WTC11 (cell line): ENCODE results near the gene LDAF1. TPM values are rescaled to one million over a fixed set of nuclear protein-coding genes. Genes with fewer than 3 reads are reported as not detected.

Experiments
- ATAC-seq: fragments of 200-7000 bp; cut with Tn5 transposase; 2 replicates; pipeline ENCODE4 v1.10.0; 2021; ENCODE audit warnings: mild to moderate bottlenecking, moderate library complexity
- CTCF ChIA-PET: fragments of 300-600 bp; sonication (Branson Sonifier 250); formaldehyde crosslinking; loops from one replicate; lab custom pipeline; 2021; ENCODE audit warnings: antibody characterized with exemption; lab: Charles Lee
- POLR2A ChIA-PET: fragments of 350-600 bp; sonication (Branson Sonifier 250); formaldehyde crosslinking; loops from one replicate; lab custom pipeline; 2021; ENCODE audit warnings: antibody characterized with exemption; lab: Charles Lee
- DNase-seq: peaks from one replicate; pipeline ENCODE4 v3.0.0; 2021; ENCODE audit warnings: low spot score
- H3K27ac Mint-ChIP-seq: 2 replicates; pipeline ENCODE4 v1.8.0; 2021; ENCODE audit warnings: mixed read lengths
- H3K27me3 Mint-ChIP-seq: 2 replicates; pipeline ENCODE4 v1.8.0; 2021; ENCODE audit warnings: low read depth, mild to moderate bottlenecking, moderate library complexity, mixed read lengths
- H3K36me3 Mint-ChIP-seq: 2 replicates; pipeline ENCODE4 v1.8.0; 2021; ENCODE audit warnings: mixed read lengths
- H3K4me1 Mint-ChIP-seq: 2 replicates; pipeline ENCODE4 v1.8.0; 2022; ENCODE audit warnings: mixed read lengths
- H3K4me3 Mint-ChIP-seq: 2 replicates; pipeline ENCODE4 v1.8.0; 2021; ENCODE audit warnings: mild to moderate bottlenecking, moderate library complexity, mixed read lengths
- H3K9me3 Mint-ChIP-seq: 2 replicates; pipeline ENCODE4 v1.8.0; 2021; ENCODE audit warnings: mixed read lengths
- CREB1 ChIP-seq: sonication (generic); formaldehyde crosslinking; IDR thresholded peaks from 2 replicates; pipeline ENCODE4 v1.8.0; 2023; ENCODE audit warnings: mild to moderate bottlenecking, missing genetic modification reagents
- ETV6 ChIP-seq: sonication (generic); formaldehyde crosslinking; IDR thresholded peaks from 2 replicates; pipeline ENCODE4 v1.8.1; 2022; ENCODE audit warnings: mild to moderate bottlenecking, missing genetic modification reagents
- FOXJ3 ChIP-seq: sonication (generic); formaldehyde crosslinking; IDR thresholded peaks from 2 replicates; pipeline ENCODE4 v1.9.0; 2021; ENCODE audit warnings: missing genetic modification reagents, mild to moderate bottlenecking, borderline replicate concordance
- GABPB1 ChIP-seq: sonication (generic); formaldehyde crosslinking; IDR thresholded peaks from 2 replicates; pipeline ENCODE4 v1.8.1; 2023; ENCODE audit warnings: mild to moderate bottlenecking, missing genetic modification reagents
- GRHL2 ChIP-seq: fragments of 250-450 bp; sonication (Bioruptor Pico); IDR thresholded peaks from 2 replicates; pipeline ENCODE4 v1.8.0; 2022; ENCODE audit warnings: mild to moderate bottlenecking, moderate library complexity; ENCODE audit not compliant: insufficient replicate concordance, severe bottlenecking
- HMGA2 ChIP-seq: fragments of 250-450 bp; sonication (Bioruptor Pico); IDR thresholded peaks from 2 replicates; pipeline ENCODE4 v1.4.0; 2021; ENCODE audit warnings: mild to moderate bottlenecking, moderate library complexity
- TCF7 ChIP-seq: sonication (generic); formaldehyde crosslinking; IDR thresholded peaks from 2 replicates; pipeline ENCODE4 v1.8.0; 2022; ENCODE audit warnings: mild to moderate bottlenecking, low read depth, missing genetic modification reagents, moderate library complexity
- TEAD1 ChIP-seq: sonication (generic); formaldehyde crosslinking; IDR thresholded peaks from 2 replicates; pipeline ENCODE4 v1.8.0; 2022; ENCODE audit warnings: mild to moderate bottlenecking, missing genetic modification reagents
- TP53 ChIP-seq: sonication (generic); formaldehyde crosslinking; IDR thresholded peaks from 2 replicates; pipeline ENCODE4 v1.8.1; 2023; ENCODE audit warnings: mild to moderate bottlenecking, missing genetic modification reagents
- ZBTB21 ChIP-seq: sonication (generic); formaldehyde crosslinking; IDR thresholded peaks from 2 replicates; pipeline ENCODE4 v1.8.1; 2023; ENCODE audit warnings: mild to moderate bottlenecking, missing genetic modification reagents, borderline replicate concordance
- total RNA-seq: library from RNA; stranded (reverse); gene quantifications from 3 replicates; pipeline ENCODE4 v1.2.3, GENCODE V29; 2021
- TF ChIP-seq, protein P1 (sequence below): sonication (generic); formaldehyde crosslinking; IDR thresholded peaks from 2 replicates; pipeline ENCODE4 v1.8.0; 2023; ENCODE audit warnings: missing genetic modification reagents, mild to moderate bottlenecking, borderline replicate concordance
- TF ChIP-seq, protein P2 (sequence below): fragments of 200-600 bp; IDR thresholded peaks from 2 replicates; pipeline ENCODE4 v1.8.0; 2022; ENCODE audit warnings: antibody characterized with exemption
- TF ChIP-seq, protein P3 (sequence below): sonication (generic); formaldehyde crosslinking; IDR thresholded peaks from 2 replicates; pipeline ENCODE4 v1.8.1; 2022; ENCODE audit warnings: low read depth, missing genetic modification reagents, borderline replicate concordance
- TF ChIP-seq, protein P4 (sequence below): fragments of 250-450 bp; sonication (Bioruptor Pico); conservative IDR thresholded peaks from 2 replicates; pipeline ENCODE4 v1.9.0; 2021; ENCODE audit warnings: mild to moderate bottlenecking
- TF ChIP-seq, protein P5 (sequence below): sonication (generic); formaldehyde crosslinking; IDR thresholded peaks from 2 replicates; pipeline ENCODE4 v1.8.0; 2022; ENCODE audit warnings: missing genetic modification reagents
- TF ChIP-seq, protein P6 (sequence below): sonication (generic); formaldehyde crosslinking; IDR thresholded peaks from 2 replicates; pipeline ENCODE4 v1.8.1; 2023; ENCODE audit warnings: mild to moderate bottlenecking, missing genetic modification reagents, moderate library complexity

LDAF1 gene
- total RNA-seq, 1 experiment from 2014 or later = 42.8 TPM

DNA sequence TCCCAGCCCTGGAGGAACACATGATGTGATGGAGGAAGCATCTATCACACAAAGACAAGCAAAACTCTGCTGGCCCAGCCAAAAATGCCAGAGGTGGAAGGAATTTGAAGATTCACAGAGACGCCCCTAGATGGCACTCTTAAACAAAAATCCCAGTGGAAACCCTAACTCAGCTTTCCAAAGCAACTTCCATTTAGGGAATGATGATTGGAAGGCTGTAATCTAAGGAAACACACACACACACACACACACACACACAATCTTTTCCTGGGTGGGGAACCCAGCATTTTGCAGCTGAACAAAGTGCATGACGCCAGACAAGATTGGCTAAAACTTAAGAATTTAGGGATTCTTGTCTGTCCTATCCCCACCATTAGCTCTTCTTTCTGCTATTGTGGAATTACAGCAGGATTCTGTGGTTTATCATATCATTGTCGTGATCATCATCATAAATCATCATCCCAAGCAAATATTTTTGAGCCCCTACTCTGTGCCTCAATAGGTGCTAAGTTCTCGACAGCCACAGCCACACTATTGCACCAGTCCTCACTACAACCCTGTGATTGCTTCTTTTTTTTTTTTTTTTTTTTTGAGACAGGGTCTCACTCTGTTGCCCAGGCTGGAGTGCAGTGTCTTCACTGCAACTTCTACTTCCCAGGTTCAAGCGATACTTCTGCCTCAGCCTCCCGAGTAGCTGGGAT lies 1.6 kb upstream of the LDAF1 start (continued):
- TF ChIP-seq, protein P1, sequence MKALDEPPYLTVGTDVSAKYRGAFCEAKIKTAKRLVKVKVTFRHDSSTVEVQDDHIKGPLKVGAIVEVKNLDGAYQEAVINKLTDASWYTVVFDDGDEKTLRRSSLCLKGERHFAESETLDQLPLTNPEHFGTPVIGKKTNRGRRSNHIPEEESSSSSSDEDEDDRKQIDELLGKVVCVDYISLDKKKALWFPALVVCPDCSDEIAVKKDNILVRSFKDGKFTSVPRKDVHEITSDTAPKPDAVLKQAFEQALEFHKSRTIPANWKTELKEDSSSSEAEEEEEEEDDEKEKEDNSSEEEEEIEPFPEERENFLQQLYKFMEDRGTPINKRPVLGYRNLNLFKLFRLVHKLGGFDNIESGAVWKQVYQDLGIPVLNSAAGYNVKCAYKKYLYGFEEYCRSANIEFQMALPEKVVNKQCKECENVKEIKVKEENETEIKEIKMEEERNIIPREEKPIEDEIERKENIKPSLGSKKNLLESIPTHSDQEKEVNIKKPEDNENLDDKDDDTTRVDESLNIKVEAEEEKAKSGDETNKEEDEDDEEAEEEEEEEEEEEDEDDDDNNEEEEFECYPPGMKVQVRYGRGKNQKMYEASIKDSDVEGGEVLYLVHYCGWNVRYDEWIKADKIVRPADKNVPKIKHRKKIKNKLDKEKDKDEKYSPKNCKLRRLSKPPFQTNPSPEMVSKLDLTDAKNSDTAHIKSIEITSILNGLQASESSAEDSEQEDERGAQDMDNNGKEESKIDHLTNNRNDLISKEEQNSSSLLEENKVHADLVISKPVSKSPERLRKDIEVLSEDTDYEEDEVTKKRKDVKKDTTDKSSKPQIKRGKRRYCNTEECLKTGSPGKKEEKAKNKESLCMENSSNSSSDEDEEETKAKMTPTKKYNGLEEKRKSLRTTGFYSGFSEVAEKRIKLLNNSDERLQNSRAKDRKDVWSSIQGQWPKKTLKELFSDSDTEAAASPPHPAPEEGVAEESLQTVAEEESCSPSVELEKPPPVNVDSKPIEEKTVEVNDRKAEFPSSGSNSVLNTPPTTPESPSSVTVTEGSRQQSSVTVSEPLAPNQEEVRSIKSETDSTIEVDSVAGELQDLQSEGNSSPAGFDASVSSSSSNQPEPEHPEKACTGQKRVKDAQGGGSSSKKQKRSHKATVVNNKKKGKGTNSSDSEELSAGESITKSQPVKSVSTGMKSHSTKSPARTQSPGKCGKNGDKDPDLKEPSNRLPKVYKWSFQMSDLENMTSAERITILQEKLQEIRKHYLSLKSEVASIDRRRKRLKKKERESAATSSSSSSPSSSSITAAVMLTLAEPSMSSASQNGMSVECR (CRISPR knock-in tag) = no peak
- no peak for TF ChIP-seq ZBTB21
- TF ChIP-seq, protein P2, sequence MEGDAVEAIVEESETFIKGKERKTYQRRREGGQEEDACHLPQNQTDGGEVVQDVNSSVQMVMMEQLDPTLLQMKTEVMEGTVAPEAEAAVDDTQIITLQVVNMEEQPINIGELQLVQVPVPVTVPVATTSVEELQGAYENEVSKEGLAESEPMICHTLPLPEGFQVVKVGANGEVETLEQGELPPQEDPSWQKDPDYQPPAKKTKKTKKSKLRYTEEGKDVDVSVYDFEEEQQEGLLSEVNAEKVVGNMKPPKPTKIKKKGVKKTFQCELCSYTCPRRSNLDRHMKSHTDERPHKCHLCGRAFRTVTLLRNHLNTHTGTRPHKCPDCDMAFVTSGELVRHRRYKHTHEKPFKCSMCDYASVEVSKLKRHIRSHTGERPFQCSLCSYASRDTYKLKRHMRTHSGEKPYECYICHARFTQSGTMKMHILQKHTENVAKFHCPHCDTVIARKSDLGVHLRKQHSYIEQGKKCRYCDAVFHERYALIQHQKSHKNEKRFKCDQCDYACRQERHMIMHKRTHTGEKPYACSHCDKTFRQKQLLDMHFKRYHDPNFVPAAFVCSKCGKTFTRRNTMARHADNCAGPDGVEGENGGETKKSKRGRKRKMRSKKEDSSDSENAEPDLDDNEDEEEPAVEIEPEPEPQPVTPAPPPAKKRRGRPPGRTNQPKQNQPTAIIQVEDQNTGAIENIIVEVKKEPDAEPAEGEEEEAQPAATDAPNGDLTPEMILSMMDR = peak; percentile 38; the same call in 1 of the 2 replicates
- TF ChIP-seq FOXJ3 (CRISPR knock-in tag) = no peak
- TF ChIP-seq GABPB1 (CRISPR knock-in tag) = 0 out of 2 replicates have a peak, but pooled peaks have one; percentile 31
- TF ChIP-seq TCF7 (CRISPR knock-in tag) = no peak
- no peak for TF ChIP-seq HMGA2 (CRISPR knock-in tag)
- TF ChIP-seq, protein P3, sequence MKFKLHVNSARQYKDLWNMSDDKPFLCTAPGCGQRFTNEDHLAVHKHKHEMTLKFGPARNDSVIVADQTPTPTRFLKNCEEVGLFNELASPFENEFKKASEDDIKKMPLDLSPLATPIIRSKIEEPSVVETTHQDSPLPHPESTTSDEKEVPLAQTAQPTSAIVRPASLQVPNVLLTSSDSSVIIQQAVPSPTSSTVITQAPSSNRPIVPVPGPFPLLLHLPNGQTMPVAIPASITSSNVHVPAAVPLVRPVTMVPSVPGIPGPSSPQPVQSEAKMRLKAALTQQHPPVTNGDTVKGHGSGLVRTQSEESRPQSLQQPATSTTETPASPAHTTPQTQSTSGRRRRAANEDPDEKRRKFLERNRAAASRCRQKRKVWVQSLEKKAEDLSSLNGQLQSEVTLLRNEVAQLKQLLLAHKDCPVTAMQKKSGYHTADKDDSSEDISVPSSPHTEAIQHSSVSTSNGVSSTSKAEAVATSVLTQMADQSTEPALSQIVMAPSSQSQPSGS (CRISPR knock-in tag) = no peak
- TF ChIP-seq TP53 (CRISPR knock-in tag) = no peak

DNA sequence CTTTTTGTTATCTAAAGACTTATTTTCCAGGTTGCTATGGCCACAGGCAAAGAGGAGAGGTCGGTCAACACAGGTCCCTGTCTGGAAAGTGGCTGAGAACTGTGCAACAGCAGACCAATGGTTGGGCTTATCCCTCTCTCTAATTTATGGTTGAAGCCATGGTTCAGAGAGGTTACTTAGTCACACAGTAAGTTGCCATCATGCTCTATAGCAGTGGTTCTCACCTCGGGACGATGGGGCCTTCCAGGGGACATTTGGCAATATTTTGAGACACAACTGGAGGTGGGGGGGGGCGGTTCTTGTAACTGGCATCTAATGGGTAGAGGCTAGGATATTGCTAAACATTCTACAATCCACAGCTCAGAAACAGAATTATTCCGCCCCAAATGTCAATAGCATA lies 842 bp upstream of the LDAF1 start:
- Mint-ChIP-seq H3K4me3 (peak overlapping the region; percentile 86), H3K27me3 (peaks cover 9% of the 10 kb centered on the region)
- CTCF ChIA-PET = interaction anchor here (0.8 to 3.8 kb wide), 5 partner anchors 33 to 1163 kb away, joined by 3 to 122 read pairs (median 3); partner anchors contain the start of gene REXO5

DNA sequence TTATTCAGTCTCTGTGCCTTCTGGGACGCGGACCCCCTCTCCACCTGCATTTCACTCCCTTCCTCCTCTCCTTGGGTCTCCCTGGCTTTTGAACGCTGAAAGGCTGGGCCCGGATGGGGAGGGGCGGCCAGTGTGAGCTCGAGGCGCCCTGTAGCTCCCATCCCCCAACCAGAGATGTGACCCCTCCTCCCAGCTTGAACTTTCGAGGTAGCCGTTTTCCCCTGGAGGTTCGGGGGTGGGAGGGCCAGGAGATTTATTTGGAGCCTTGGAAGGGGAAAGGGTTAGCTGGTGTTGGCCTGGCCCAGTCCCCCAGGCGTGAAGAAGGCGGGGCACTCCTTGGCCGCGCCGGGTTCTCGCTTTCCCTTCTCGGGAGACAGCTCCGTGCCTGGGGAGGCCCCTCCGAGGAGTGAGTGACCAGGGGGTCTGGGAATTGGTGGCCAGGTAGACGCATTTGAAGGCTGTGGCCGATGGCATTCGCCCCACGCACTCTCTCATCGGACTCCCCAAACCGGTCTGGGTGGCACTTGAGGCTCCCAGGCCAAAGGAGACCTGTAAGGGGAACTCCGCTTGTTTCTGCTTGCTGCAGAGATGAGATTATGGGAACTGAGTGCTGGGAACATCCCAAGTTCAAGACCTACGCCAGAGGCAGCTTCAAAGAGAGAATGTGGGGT lies 942 bp downstream of the LDAF1 start:
- peak; percentile 74 for ATAC-seq
- no peaks in the 10 kb centered on the region for H3K9me3 Mint-ChIP-seq
- ChIA-PET POLR2A (interaction anchor here (1.0 to 1.3 kb wide), 3 partner anchors 9 to 142 kb away, joined by 3 to 8 read pairs (median 6); no protein-coding TSS in a partner anchor), CTCF (interaction anchor here (0.6 to 3.8 kb wide), 9 partner anchors 11 to 1261 kb away, joined by 3 to 122 read pairs (median 5); partner anchors contain the start of gene CRYM)
- peaks cover 28% of the 10 kb centered on the region for H3K36me3 Mint-ChIP-seq
- peaks cover 9% of the 10 kb centered on the region for H3K27me3 Mint-ChIP-seq
- peaks cover 18% of the 10 kb centered on the region for H3K4me1 Mint-ChIP-seq
- H3K4me3 Mint-ChIP-seq = peak overlapping the region; percentile 86
- peak; percentile 69 for DNase-seq
- peak overlapping the region; percentile 17 for H3K27ac Mint-ChIP-seq
- TF ChIP-seq, protein P4, sequence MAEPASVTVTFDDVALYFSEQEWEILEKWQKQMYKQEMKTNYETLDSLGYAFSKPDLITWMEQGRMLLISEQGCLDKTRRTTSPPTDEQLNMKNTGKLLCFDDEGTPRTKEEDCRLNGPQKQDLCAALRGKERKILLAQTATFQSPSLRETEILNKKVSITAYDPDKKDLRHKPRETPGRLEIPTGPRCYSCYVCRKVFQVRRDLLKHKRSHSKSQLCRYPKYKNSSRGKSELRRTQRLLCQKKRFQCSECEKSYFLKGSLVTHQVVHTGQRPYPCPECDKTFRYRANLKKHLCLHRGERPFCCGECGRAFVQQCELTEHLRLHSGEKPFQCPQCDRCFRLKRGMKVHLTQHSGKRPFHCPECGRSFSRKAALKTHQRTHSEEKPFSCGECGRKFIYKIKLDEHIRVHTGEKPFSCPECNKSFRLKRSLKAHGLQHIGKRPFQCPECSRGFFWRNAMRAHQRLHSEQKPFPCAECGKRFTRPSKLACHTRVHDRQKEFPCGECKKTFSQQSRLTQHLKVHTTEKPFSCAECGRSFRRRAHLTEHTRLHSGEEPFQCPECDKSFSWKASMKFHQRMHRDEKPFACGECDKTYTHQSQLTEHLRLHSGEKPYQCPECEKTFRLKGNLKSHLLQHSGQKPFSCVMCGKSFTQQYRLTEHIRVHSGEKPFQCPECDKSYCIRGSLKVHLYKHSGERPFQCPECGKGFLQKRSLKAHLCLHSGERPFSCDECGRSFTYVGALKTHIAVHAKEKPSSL (CRISPR knock-in tag) = no peak
- TF ChIP-seq, protein P5, sequence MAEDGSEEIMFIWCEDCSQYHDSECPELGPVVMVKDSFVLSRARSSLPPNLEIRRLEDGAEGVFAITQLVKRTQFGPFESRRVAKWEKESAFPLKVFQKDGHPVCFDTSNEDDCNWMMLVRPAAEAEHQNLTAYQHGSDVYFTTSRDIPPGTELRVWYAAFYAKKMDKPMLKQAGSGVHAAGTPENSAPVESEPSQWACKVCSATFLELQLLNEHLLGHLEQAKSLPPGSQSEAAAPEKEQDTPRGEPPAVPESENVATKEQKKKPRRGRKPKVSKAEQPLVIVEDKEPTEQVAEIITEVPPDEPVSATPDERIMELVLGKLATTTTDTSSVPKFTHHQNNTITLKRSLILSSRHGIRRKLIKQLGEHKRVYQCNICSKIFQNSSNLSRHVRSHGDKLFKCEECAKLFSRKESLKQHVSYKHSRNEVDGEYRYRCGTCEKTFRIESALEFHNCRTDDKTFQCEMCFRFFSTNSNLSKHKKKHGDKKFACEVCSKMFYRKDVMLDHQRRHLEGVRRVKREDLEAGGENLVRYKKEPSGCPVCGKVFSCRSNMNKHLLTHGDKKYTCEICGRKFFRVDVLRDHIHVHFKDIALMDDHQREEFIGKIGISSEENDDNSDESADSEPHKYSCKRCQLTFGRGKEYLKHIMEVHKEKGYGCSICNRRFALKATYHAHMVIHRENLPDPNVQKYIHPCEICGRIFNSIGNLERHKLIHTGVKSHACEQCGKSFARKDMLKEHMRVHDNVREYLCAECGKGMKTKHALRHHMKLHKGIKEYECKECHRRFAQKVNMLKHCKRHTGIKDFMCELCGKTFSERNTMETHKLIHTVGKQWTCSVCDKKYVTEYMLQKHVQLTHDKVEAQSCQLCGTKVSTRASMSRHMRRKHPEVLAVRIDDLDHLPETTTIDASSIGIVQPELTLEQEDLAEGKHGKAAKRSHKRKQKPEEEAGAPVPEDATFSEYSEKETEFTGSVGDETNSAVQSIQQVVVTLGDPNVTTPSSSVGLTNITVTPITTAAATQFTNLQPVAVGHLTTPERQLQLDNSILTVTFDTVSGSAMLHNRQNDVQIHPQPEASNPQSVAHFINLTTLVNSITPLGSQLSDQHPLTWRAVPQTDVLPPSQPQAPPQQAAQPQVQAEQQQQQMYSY = 0 out of 2 replicates have a peak, but pooled peaks have one; percentile 9
- TF ChIP-seq TEAD1 (peak; percentile 14; the same call in 1 of the 2 replicates), CREB1 (CRISPR knock-in tag) (no peak), ETV6 (CRISPR knock-in tag) (peak; percentile 57; the same call in 1 of the 2 replicates)

More for the DNA sequence above, 842 bp upstream of the LDAF1 start:
- POLR2A ChIA-PET = interaction anchor here (0.6 to 1.1 kb wide), 2 partner anchors 126 to 143 kb away, joined by 3 to 4 read pairs; no protein-coding TSS in a partner anchor
- H3K36me3 Mint-ChIP-seq = peaks cover 14% of the 10 kb centered on the region
- TF ChIP-seq GRHL2 (CRISPR knock-in tag) = no peak
- TF ChIP-seq, protein P6, sequence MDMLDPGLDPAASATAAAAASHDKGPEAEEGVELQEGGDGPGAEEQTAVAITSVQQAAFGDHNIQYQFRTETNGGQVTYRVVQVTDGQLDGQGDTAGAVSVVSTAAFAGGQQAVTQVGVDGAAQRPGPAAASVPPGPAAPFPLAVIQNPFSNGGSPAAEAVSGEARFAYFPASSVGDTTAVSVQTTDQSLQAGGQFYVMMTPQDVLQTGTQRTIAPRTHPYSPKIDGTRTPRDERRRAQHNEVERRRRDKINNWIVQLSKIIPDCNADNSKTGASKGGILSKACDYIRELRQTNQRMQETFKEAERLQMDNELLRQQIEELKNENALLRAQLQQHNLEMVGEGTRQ (CRISPR knock-in tag) = no peak
- TF ChIP-seq, all 79 proteins: peak for 0
- peaks cover 9% of the 10 kb centered on the region for H3K9me3 Mint-ChIP-seq
- no peak overlapping the region for H3K27ac Mint-ChIP-seq
- H3K4me1 Mint-ChIP-seq = peaks cover 18% of the 10 kb centered on the region
- ATAC-seq = no peak
- no peak for DNase-seq
